Measurements from ENCODE around the gene CST7.

GRCh38 chr20:24942679-24943078, 6.4 kb upstream of the CST7 start:
- TF ChIP-seq POLR2AphosphoS5 (IDR thresholded peaks at IDR 0.05; ENCODE audit: low read depth, low read length) (no peak), TAF1 (IDR thresholded peaks at IDR 0.05; ENCODE audit: borderline replicate concordance, insufficient read depth, low read length) (no peak)

Data from PFSK-1 (cell line).